Caco-2 (cell line): Measurements from ENCODE around the gene CD200. TPM values are rescaled to one million over a fixed set of nuclear protein-coding genes. Genes with fewer than 3 reads are reported as not detected.

Experiments
- BruUV-seq: library from RNA; stranded (reverse); fragments of 400-500 nt; replicated peaks from 2 replicates; lab custom pipeline; 2021; lab: Mats Ljungman, UMichigan
- CTCF ChIA-PET: fragments of 300-600 bp; sonication (Branson Sonifier 250); formaldehyde crosslinking; loops from one replicate; lab custom pipeline; 2022; ENCODE audit warnings: antibody characterized with exemption; lab: Charles Lee
- POLR2A ChIA-PET: fragments of 300-600 bp; sonication (Branson Sonifier 250); formaldehyde crosslinking; loops from one replicate; lab custom pipeline; 2022; ENCODE audit warnings: antibody characterized with exemption; lab: Charles Lee
- DNase-seq, 2 experiments: peaks; one replicate each; pipeline versions ENCODE4 v3.0.0 to v3.0.0-alpha.2; 2020 to 2022
- H3K27me3 ChIP-seq: replicated peaks from 2 replicates; pipeline ENCODE4 v1.6.0; 2011; ENCODE audit warnings: low read length; ENCODE audit not compliant: control insufficient read depth, insufficient read depth
- H3K36me3 ChIP-seq: 2 replicates; pipeline ENCODE4 v1.5.1; 2011; ENCODE audit warnings: low read length; ENCODE audit not compliant: control insufficient read depth, insufficient read depth
- H3K4me1 ChIP-seq: fragments of 250-450 bp; sonication (Bioruptor Pico); 2 replicates; pipeline ENCODE4 v1.5.1; 2020; ENCODE audit warnings: mild to moderate bottlenecking
- H3K4me3 ChIP-seq: 2 replicates; pipeline ENCODE4 v1.5.1; 2011; ENCODE audit warnings: low read depth, mild to moderate bottlenecking, control low read depth, low read length
- H3K9me3 ChIP-seq: fragments of 250-450 bp; sonication (Bioruptor Pico); 2 replicates; pipeline ENCODE4 v1.5.1; 2020; ENCODE audit warnings: mild to moderate bottlenecking, moderate library complexity
- H3K27ac Mint-ChIP-seq: one replicate; pipeline ENCODE4 v1.8.0; 2022; ENCODE audit warnings: mixed read lengths; ENCODE audit not compliant: unreplicated experiment
- H3K27me3 Mint-ChIP-seq: one replicate; pipeline ENCODE4 v1.8.0; 2022; ENCODE audit warnings: mixed read lengths; ENCODE audit not compliant: insufficient read depth, unreplicated experiment
- H3K36me3 Mint-ChIP-seq: one replicate; pipeline ENCODE4 v1.8.0; 2022; ENCODE audit warnings: mild to moderate bottlenecking, mixed read lengths; ENCODE audit not compliant: insufficient read depth, unreplicated experiment
- H3K4me1 Mint-ChIP-seq: one replicate; pipeline ENCODE4 v1.8.0; 2022; ENCODE audit warnings: low read depth, mixed read lengths; ENCODE audit not compliant: unreplicated experiment
- H3K4me3 Mint-ChIP-seq: one replicate; pipeline ENCODE4 v1.8.0; 2022; ENCODE audit warnings: mild to moderate bottlenecking, moderate library complexity, mixed read lengths; ENCODE audit not compliant: unreplicated experiment
- H3K9me3 Mint-ChIP-seq: one replicate; pipeline ENCODE4 v1.8.0; 2022; ENCODE audit warnings: mixed read lengths; ENCODE audit not compliant: unreplicated experiment
- intact Hi-C: fragments of 100-400 bp; cut with micrococcal nuclease; formaldehyde crosslinking; loops from one replicate; pipeline ENCODE4 v1.10.0; 2022; ENCODE audit not compliant: unreplicated experiment
- total RNA-seq: library from RNA; stranded (reverse); gene quantifications from 2 replicates; pipeline ENCODE4 v1.2.3, GENCODE V29; 2022
- TF ChIP-seq, protein P1 (sequence below), 2 experiments: fragments of 200-600 bp in 1 of 2; IDR thresholded peaks; 1 replicate in 1 of 2; 2 replicates in 1 of 2; pipeline versions ENCODE4 v1.5.1 to v1.8.0; 2011 to 2022; ENCODE audit warnings: antibody characterized with exemption in 1 of 2, control low read depth in 1 of 2, inconsistent platforms in 1 of 2, low read depth in 1 of 2, low read length in 1 of 2, mild to moderate bottlenecking in 1 of 2, moderate library complexity in 1 of 2; ENCODE audit not compliant: insufficient read depth in 1 of 2, severe bottlenecking in 1 of 2, unreplicated experiment in 1 of 2

CD200 gene
- total RNA-seq, 1 experiment from 2014 or later = 0.45 TPM

DNA sequence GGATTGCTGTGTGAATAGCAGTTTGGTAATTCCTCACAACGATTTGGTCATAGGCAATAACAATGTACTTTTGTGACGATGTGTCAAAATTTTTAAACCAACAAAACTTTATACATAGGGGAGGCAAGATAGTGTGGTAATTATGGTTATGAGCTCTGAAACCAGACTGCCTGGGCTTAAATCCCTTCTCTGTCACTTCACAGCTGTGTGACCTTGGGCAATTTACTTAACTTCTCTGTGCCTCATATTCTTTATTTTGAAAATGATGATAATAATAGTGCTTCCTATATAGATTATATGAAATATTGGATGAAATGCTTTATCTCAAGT, 5.7 kb downstream of the CD200 start:
- H3K27ac Mint-ChIP-seq = no peak overlapping the region
- DNase-seq = no peak
- H3K4me3 Mint-ChIP-seq = no peak overlapping the region
- ChIA-PET CTCF (no interaction called here), POLR2A (no interaction called here)
- no peaks in the 10 kb centered on the region; the same call in none of the 2 replicates for H3K27me3 ChIP-seq
- no peak overlapping the region for H3K4me3 ChIP-seq
- BruUV-seq = no TSS peak
- H3K4me1 Mint-ChIP-seq = no peaks in the 10 kb centered on the region
- TF ChIP-seq, protein P1, sequence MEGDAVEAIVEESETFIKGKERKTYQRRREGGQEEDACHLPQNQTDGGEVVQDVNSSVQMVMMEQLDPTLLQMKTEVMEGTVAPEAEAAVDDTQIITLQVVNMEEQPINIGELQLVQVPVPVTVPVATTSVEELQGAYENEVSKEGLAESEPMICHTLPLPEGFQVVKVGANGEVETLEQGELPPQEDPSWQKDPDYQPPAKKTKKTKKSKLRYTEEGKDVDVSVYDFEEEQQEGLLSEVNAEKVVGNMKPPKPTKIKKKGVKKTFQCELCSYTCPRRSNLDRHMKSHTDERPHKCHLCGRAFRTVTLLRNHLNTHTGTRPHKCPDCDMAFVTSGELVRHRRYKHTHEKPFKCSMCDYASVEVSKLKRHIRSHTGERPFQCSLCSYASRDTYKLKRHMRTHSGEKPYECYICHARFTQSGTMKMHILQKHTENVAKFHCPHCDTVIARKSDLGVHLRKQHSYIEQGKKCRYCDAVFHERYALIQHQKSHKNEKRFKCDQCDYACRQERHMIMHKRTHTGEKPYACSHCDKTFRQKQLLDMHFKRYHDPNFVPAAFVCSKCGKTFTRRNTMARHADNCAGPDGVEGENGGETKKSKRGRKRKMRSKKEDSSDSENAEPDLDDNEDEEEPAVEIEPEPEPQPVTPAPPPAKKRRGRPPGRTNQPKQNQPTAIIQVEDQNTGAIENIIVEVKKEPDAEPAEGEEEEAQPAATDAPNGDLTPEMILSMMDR (IDR thresholded peaks at IDR 0.05; ENCODE audit: insufficient read depth in 1 of 2, low read depth in 1 of 2, low read length in 1 of 2, severe bottlenecking in 1 of 2, unreplicated experiment in 1 of 2) = no peak
- H3K9me3 Mint-ChIP-seq = no peaks in the 10 kb centered on the region
- intact Hi-C loops = no loop called here
- H3K27me3 Mint-ChIP-seq = no peaks in the 10 kb centered on the region
- no peaks in the 10 kb centered on the region for H3K4me1 ChIP-seq
- no peaks in the 10 kb centered on the region for H3K36me3 Mint-ChIP-seq
- H3K9me3 ChIP-seq = no peaks in the 10 kb centered on the region
- H3K36me3 ChIP-seq = no peaks in the 10 kb centered on the region

GRCh38 chr3:112339134-112339533, 6.2 kb downstream of the CD200 start:
- intact Hi-C loops = no loop called here
- H3K27me3 Mint-ChIP-seq = no peaks in the 10 kb centered on the region
- Histone ChIP-seq H3K36me3 (no peaks in the 10 kb centered on the region), H3K4me3 (no peak overlapping the region), H3K9me3 (no peaks in the 10 kb centered on the region; the same call in 1 of the 2 replicates), H3K27me3 (no peaks in the 10 kb centered on the region; the same call in none of the 2 replicates), H3K4me1 (no peaks in the 10 kb centered on the region)
- no peaks in the 10 kb centered on the region for H3K9me3 Mint-ChIP-seq
- no peak overlapping the region for H3K27ac Mint-ChIP-seq
- no peak overlapping the region for H3K4me3 Mint-ChIP-seq
- H3K36me3 Mint-ChIP-seq = no peaks in the 10 kb centered on the region
- BruUV-seq = no TSS peak
- TF ChIP-seq, protein P1 (IDR thresholded peaks at IDR 0.05; ENCODE audit: insufficient read depth in 1 of 2, low read depth in 1 of 2, low read length in 1 of 2, severe bottlenecking in 1 of 2, unreplicated experiment in 1 of 2) = no peak
- no peaks in the 10 kb centered on the region for H3K4me1 Mint-ChIP-seq
- ChIA-PET POLR2A (no interaction called here), CTCF (no interaction called here)
- no peak for DNase-seq

- no peaks in the 10 kb centered on the region for H3K27me3 Mint-ChIP-seq
- TF ChIP-seq, protein P1 (IDR thresholded peaks at IDR 0.05; ENCODE audit: insufficient read depth in 1 of 2, low read depth in 1 of 2, low read length in 1 of 2, severe bottlenecking in 1 of 2, unreplicated experiment in 1 of 2) = no peak
- no peak for DNase-seq
- no peak overlapping the region for H3K4me3 Mint-ChIP-seq
- H3K27me3 ChIP-seq = no peaks in the 10 kb centered on the region; the same call in 1 of the 2 replicates
- H3K36me3 ChIP-seq = no peaks in the 10 kb centered on the region
- POLR2A ChIA-PET = no interaction called here
- H3K36me3 Mint-ChIP-seq = no peaks in the 10 kb centered on the region
- BruUV-seq = no TSS peak
- H3K9me3 Mint-ChIP-seq = no peaks in the 10 kb centered on the region
- no peaks in the 10 kb centered on the region for H3K4me1 ChIP-seq
- H3K27ac Mint-ChIP-seq = no peak overlapping the region
- no peaks in the 10 kb centered on the region for H3K4me1 Mint-ChIP-seq
- no peak overlapping the region for H3K4me3 ChIP-seq
- intact Hi-C loops = no loop called here
- CTCF ChIA-PET = no interaction called here
- no peaks in the 10 kb centered on the region; the same call in 1 of the 2 replicates for H3K9me3 ChIP-seq
Measured at GRCh38 chr3:112339609-112340008, 6.7 kb downstream of the CD200 start.
